HG03108 (cell line): ENCODE data around the gene SLC43A3.

Experiments used
- ATAC-seq: cut with Tn5 transposase; IDR thresholded peaks from one replicate; pipeline ENCODE4 v1.9.1; 2021; ENCODE audit warnings: moderate library complexity; ENCODE audit not compliant: unreplicated experiment

SLC43A3 gene

DNA sequence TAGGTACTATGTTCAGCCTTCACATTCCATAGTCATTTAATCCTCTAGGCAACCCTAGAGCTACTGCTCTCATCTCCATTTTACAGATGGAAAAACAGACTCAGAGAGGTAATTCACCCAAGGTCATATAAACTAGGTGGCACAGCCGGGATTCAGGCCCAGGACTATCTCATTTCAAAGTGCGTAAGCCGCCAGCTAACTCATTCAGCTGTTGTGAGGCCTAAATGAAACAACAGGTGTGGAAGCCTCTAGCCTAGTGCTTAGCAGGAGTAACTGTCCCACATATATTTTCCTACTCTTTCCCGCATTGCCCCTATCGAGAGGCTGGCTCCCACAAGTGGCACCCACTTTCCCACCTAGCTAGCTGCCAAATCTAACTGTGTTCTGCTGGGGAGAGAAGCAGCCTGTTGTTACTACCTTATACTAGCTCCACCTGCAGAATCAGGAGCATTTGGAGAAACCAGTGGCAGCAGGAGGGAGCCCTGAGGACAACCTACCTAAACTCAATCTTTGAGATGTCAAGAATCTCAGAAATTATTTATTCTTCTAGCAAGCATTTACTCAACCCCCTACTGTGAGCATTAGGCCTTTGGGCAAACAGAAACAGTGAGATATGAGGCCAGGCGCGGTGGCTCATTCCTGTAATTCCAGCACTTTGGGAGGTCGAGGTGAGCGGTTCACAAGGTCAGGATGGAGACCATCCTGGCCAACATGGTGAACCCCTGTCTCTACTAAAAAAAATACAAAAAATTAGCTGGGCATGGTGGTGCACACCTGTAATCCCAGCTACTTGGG, 66.8 kb downstream of the SLC43A3 start:
- no peak for ATAC-seq

- ATAC-seq = no peak
These were observed 67.5 kb downstream of the SLC43A3 start for GRCh38 chr11:57359396-57359795.

DNA sequence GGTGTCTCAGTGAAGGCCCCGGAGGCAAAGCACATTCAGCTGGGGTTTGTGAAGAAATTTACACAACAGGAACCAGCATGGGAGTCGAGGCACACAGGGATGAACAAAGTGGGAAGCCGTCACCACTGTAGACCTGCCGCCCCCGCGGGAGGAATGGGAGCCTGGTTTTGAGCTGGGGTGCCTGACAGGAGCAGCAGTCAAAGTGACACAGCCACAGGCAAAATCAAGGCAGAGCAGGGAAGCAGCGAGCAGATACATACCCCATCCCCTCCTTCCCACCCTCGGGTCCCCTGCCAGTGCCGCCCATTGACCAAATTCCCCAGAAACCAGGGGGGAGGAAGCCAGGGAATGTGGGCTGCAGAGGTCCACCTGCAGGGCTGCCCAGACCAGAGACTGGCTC, 67.9 kb downstream of the SLC43A3 start:
- ATAC-seq = no peak

- no peak for ATAC-seq
These were observed 68.4 kb downstream of the SLC43A3 start for GRCh38 chr11:57358543-57358961.

DNA sequence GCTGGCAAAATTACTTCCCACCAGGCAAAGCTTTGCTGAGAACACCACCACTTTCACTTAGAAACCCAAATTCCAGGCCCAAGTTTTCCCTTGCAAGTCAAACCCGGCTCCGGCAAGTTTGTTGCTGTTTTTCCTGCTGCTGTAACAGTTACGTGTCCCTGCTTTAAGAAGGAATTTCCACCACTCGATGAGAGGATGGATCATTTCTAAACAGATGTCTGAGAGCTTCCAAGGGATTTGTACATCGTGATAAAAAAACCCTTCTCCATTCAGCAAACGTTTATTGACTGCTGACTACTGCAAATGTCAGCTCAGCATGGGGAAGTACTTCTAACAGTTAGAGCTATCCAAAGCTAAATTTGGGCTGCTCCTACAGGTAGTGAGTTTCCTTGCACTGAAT, 69.1 kb downstream of the SLC43A3 start:
- ATAC-seq = no peak

DNA sequence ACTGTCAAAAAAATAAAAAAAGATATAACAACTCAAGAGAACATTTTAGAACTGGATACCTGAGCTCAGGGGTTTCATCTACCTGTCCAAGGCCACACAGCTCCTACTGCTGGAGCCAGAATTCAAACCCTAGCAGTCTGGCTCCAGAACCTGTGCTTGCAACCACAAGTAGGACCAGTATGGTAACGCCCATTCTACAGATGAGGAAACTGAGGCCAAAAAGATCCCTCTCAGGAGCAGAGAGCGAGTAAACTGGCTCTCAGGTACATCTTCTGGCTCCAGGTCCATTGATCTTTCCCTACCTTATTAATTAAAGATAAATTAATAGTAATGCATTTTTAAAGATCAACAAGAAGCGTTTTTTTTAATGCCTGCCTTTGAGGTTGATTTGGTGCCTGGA, 69.6 kb downstream of the SLC43A3 start:
- ATAC-seq = no peak
